H9 (cell line): ENCODE measurements around the gene CHMP3. TPM values are rescaled to one million over a fixed set of nuclear protein-coding genes. Genes with fewer than 3 reads are reported as not detected.

ENCODE experiments used
- DNase-seq: peaks from one replicate; pipeline ENCODE4 v3.0.0-alpha.2; 2017
- H2AFZ ChIP-seq: one replicate; pipeline ENCODE4 v1.6.1; 2013; ENCODE audit warnings: mild to moderate bottlenecking, low read length, control low read depth, moderate library complexity
- H2AK5ac ChIP-seq: 2 replicates; pipeline ENCODE4 v1.6.1; 2013; ENCODE audit warnings: low read length, control low read depth, mixed read lengths; ENCODE audit not compliant: insufficient read length
- H2BK120ac ChIP-seq: one replicate; pipeline ENCODE4 v1.6.1; 2013; ENCODE audit warnings: low read depth, mild to moderate bottlenecking, low read length, control low read depth, inconsistent platforms; ENCODE audit not compliant: poor library complexity, severe bottlenecking
- H2BK12ac ChIP-seq: 2 replicates; pipeline ENCODE4 v1.6.1; 2013; ENCODE audit warnings: low read length, control low read depth, mixed read lengths, low read depth; ENCODE audit not compliant: insufficient read length
- H2BK15ac ChIP-seq: 2 replicates; pipeline ENCODE4 v1.6.1; 2013; ENCODE audit warnings: low read depth, low read length, control low read depth
- H2BK20ac ChIP-seq: one replicate; pipeline ENCODE4 v1.6.1; 2013; ENCODE audit warnings: low read depth, mild to moderate bottlenecking, low read length, control low read depth, inconsistent platforms; ENCODE audit not compliant: poor library complexity, severe bottlenecking
- H2BK5ac ChIP-seq: 2 replicates; pipeline ENCODE4 v1.6.1; 2013; ENCODE audit warnings: low read length, control low read depth, mixed read lengths; ENCODE audit not compliant: insufficient read length
- H3K14ac ChIP-seq: 2 replicates; pipeline ENCODE4 v1.6.1; 2013; ENCODE audit warnings: low read length, control low read depth; ENCODE audit not compliant: insufficient read depth
- H3K18ac ChIP-seq: 2 replicates; pipeline ENCODE4 v1.6.1; 2013; ENCODE audit warnings: low read depth, mild to moderate bottlenecking, mixed read lengths, low read length, control low read depth; ENCODE audit not compliant: insufficient read length
- H3K23ac ChIP-seq: 2 replicates; pipeline ENCODE4 v1.6.1; 2013; ENCODE audit warnings: low read length, control low read depth, mixed read lengths, low read depth; ENCODE audit not compliant: insufficient read length
- H3K23me2 ChIP-seq: 2 replicates; pipeline ENCODE4 v1.6.1; 2013; ENCODE audit warnings: low read depth, mild to moderate bottlenecking, mixed read lengths, low read length, control low read depth; ENCODE audit not compliant: insufficient read length, poor library complexity, severe bottlenecking
- H3K27ac ChIP-seq: 2 replicates; pipeline ENCODE4 v1.5.1; 2013; ENCODE audit warnings: low read length, control low read depth, mixed read lengths, low read depth; ENCODE audit not compliant: insufficient read length
- H3K27me3 ChIP-seq: 2 replicates; pipeline ENCODE4 v1.6.1; 2013; ENCODE audit warnings: low read length, control low read depth, inconsistent platforms; ENCODE audit not compliant: insufficient read depth
- H3K4ac ChIP-seq: 2 replicates; pipeline ENCODE4 v1.6.1; 2013; ENCODE audit warnings: low read depth, mild to moderate bottlenecking, control low read depth, inconsistent platforms, low read length, moderate library complexity
- H3K4me1 ChIP-seq: 2 replicates; pipeline ENCODE4 v1.6.1; 2013; ENCODE audit warnings: low read length, control low read depth, inconsistent platforms; ENCODE audit not compliant: insufficient read depth
- H3K4me2 ChIP-seq: 2 replicates; pipeline ENCODE4 v1.6.1; 2013; ENCODE audit warnings: low read length, control low read depth, mixed read lengths; ENCODE audit not compliant: insufficient read length, insufficient read depth
- H3K56ac ChIP-seq: 2 replicates; pipeline ENCODE4 v1.6.1; 2013; ENCODE audit warnings: low read depth, mild to moderate bottlenecking, mixed read lengths, low read length, control low read depth; ENCODE audit not compliant: insufficient read length
- H3K79me1 ChIP-seq: 2 replicates; pipeline ENCODE4 v1.6.1; 2013; ENCODE audit warnings: low read depth, mild to moderate bottlenecking, moderate library complexity, low read length, control low read depth, inconsistent platforms; ENCODE audit not compliant: insufficient read depth, poor library complexity, severe bottlenecking
- H3K79me2 ChIP-seq: 2 replicates; pipeline ENCODE4 v1.6.1; 2013; ENCODE audit warnings: low read length, control low read depth, inconsistent platforms; ENCODE audit not compliant: insufficient read depth
- H3K9ac ChIP-seq: 2 replicates; pipeline ENCODE4 v1.6.1; 2013; ENCODE audit warnings: low read length, control low read depth, mixed read lengths; ENCODE audit not compliant: insufficient read length; ENCODE audit errors: extremely low read depth
- H3K9me3 ChIP-seq: one replicate; pipeline ENCODE4 v1.6.1; 2013; ENCODE audit warnings: low read depth, low read length, inconsistent platforms; ENCODE audit not compliant: control insufficient read depth
- H3T11ph ChIP-seq: one replicate; pipeline ENCODE4 v1.6.1; 2013; ENCODE audit warnings: mild to moderate bottlenecking, low read length, control low read depth, inconsistent platforms
- H4K20me1 ChIP-seq: one replicate; pipeline ENCODE4 v1.6.1; 2013; ENCODE audit not compliant: control insufficient read depth, insufficient read length, insufficient read depth
- H4K5ac ChIP-seq: 2 replicates; pipeline ENCODE4 v1.6.1; 2013; ENCODE audit warnings: low read depth, mild to moderate bottlenecking, mixed read lengths, low read length, control low read depth; ENCODE audit not compliant: insufficient read length
- H4K8ac ChIP-seq: replicated peaks from 2 replicates; pipeline ENCODE4 v1.6.1; 2013; ENCODE audit warnings: low read length, control low read depth, mixed read lengths, low read depth; ENCODE audit not compliant: insufficient read length
- H4K91ac ChIP-seq: 2 replicates; pipeline ENCODE4 v1.6.1; 2013; ENCODE audit warnings: low read depth, mild to moderate bottlenecking, moderate library complexity, mixed read lengths, low read length, control low read depth; ENCODE audit not compliant: insufficient read length
- H3K27ac Mint-ChIP-seq, 3 experiments: 2 replicates in 2 of 3; 3 replicates in 1 of 3; pipeline ENCODE4 v1.8.0; 2020 to 2021; ENCODE audit warnings: mixed read lengths in 3 of 3, mild to moderate bottlenecking in 1 of 3, moderate library complexity in 1 of 3
- H3K27me3 Mint-ChIP-seq: 2 replicates; pipeline ENCODE4 v1.8.0; 2021; ENCODE audit warnings: low read depth, mild to moderate bottlenecking, moderate library complexity, mixed read lengths
- H3K36me3 Mint-ChIP-seq, 3 experiments: 2 replicates in 2 of 3; 3 replicates in 1 of 3; pipeline ENCODE4 v1.8.0; 2020 to 2021; ENCODE audit warnings: low read depth in 3 of 3, mixed read lengths in 3 of 3; ENCODE audit not compliant: insufficient read depth in 1 of 3
- H3K4me1 Mint-ChIP-seq, 2 experiments: 2 replicates each; pipeline ENCODE4 v1.8.0; 2020; ENCODE audit warnings: mixed read lengths in 2 of 2
- H3K4me3 Mint-ChIP-seq, 2 experiments: 2 replicates in 1 of 2; 3 replicates in 1 of 2; pipeline ENCODE4 v1.8.0; 2020 to 2021; ENCODE audit warnings: mild to moderate bottlenecking in 2 of 2, mixed read lengths in 2 of 2, moderate library complexity in 1 of 2
- H3K9me3 Mint-ChIP-seq, 2 experiments: 2 replicates in 1 of 2; 3 replicates in 1 of 2; pipeline ENCODE4 v1.8.0; 2020; ENCODE audit warnings: mild to moderate bottlenecking in 2 of 2, mixed read lengths in 2 of 2, moderate library complexity in 1 of 2
- CTCF ChIP-seq: fragments of 200-600 bp; sonication (generic); conservative IDR thresholded peaks from 3 replicates; pipeline ENCODE4 v1.8.0; 2021; ENCODE audit warnings: antibody characterized with exemption, mild to moderate bottlenecking
- WGBS: extraction: QIAGEN DNeasy Blood & Tissue Kit; methylation state at CpG from one replicate; pipeline ENCODE4 v1.1.7; 2013; ENCODE audit warnings: missing lambda C conversion rate, low lambda C conversion rate, mixed read lengths; ENCODE audit not compliant: insufficient read length; ENCODE audit errors: extremely low coverage; 5-methylcytosine and 5-hydroxymethylcytosine counted together
- total RNA-seq: library from RNA; stranded (reverse); gene quantifications from 2 replicates; pipeline ENCODE4 v1.2.1, GENCODE V29; 2021

Gene CHMP3
- total RNA-seq, 1 experiment from 2014 or later, result 28.8 TPM

DNA sequence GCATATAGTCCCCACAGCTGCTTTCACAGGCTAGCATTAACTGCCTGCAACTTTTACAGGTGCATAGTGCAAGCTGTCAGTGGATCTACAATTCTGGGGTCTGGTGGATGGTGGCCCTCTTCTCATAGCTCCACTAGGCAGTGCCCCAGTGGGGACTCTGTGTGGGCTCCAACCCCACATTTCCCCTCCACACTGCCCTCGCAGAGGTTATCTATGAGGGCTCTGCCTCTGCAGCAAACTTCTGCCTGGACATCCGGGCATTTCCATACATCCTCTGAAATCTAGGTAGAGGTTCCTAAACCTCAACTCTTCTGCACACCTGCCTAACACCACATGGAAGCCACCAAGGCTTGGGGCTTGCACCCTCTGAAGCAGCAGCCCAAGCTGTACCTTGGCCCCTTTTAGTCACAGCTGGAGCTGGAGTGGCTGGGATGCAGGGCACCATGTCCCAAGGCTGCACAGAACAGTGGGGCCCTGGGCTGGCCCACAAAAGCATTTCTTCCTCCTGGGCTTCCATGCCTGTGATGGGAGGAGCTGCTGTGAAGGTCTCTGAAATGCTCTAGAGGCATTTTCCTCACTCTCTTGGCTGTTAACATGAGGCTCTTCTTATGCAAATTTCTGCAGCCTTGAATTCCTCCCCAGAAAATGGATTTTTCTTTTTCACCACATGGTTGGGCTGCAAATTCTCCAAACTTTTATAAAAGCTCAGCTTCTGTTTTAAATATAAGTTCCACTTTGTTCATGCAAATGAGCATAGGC is 62.7 kb downstream of the CHMP3 start:
- no peak overlapping the region for H2AK5ac ChIP-seq
- H4K20me1 ChIP-seq, result no peaks in the 10 kb centered on the region
- no peak overlapping the region for H4K8ac ChIP-seq
- Mint-ChIP-seq H3K27ac (no peak overlapping the region), H3K4me3 (no peak overlapping the region), H3K4me1 (no peaks in the 10 kb centered on the region; a peak in 1 of 4 replicates), H3K27me3 (peaks cover 2% of the 10 kb centered on the region; the same call in 1 of the 2 replicates), H3K9me3 (peaks cover 37 to 46% of the 10 kb centered on the region in 2 experiments), H3K36me3 (peaks cover 74 to 93% (median 81%) of the 10 kb centered on the region in 3 experiments)
- no peak overlapping the region for H2BK20ac ChIP-seq
- no peak overlapping the region for H4K91ac ChIP-seq
- no peak overlapping the region for H2BK15ac ChIP-seq
- no peaks in the 10 kb centered on the region for H3K79me1 ChIP-seq
- no CpG with 5 or more reads among the region's 2 CpGs for WGBS
- no peak overlapping the region for H3T11ph ChIP-seq
- no peak overlapping the region for H3K23ac ChIP-seq
- no peak overlapping the region for H2AFZ ChIP-seq
- H3K18ac ChIP-seq, result no peak overlapping the region
- no peak overlapping the region for H4K5ac ChIP-seq
- H3K9me3 ChIP-seq, result peaks cover 17% of the 10 kb centered on the region
- no peak overlapping the region for H2BK120ac ChIP-seq
- H3K14ac ChIP-seq, result no peak overlapping the region
- H3K4me2 ChIP-seq, result no peak overlapping the region
- no peaks in the 10 kb centered on the region for H3K23me2 ChIP-seq
- no peaks in the 10 kb centered on the region for H3K79me2 ChIP-seq
- H2BK5ac ChIP-seq, result no peak overlapping the region
- no peaks in the 10 kb centered on the region for H3K4me1 ChIP-seq
- H3K27me3 ChIP-seq, result no peaks in the 10 kb centered on the region
- H3K9ac ChIP-seq, result no peak overlapping the region
- no peak for TF ChIP-seq CTCF
- H2BK12ac ChIP-seq, result no peak overlapping the region
- H3K27ac ChIP-seq, result no peak overlapping the region
- DNase-seq, result no peak
- no peak overlapping the region for H3K4ac ChIP-seq
- H3K56ac ChIP-seq, result no peak overlapping the region
